Coronary artery (tissue), 2 donors: ENCODE results near the gene PPP4R2.

Source experiments
- DNase-seq: peaks from one replicate; pipeline ENCODE4 v3.0.0-alpha.2; 2017; ENCODE audit warnings: low spot score
- H3K27ac ChIP-seq, 2 donors: fragments of 200-600 bp; sonication (generic); one replicate each; pipeline ENCODE4 v1.5.1; 2016 to 2019
- H3K4me3 ChIP-seq: fragments of 200-600 bp; sonication (generic); 2 replicates; pipeline ENCODE4 v1.5.1; 2016; ENCODE audit warnings: mild to moderate bottlenecking, moderate library complexity
- TF ChIP-seq, protein P1 (sequence below): fragments of 200-600 bp; sonication (generic); IDR thresholded peaks from one replicate; pipeline ENCODE4 v1.5.1; 2019; ENCODE audit warnings: antibody characterized with exemption

PPP4R2 gene

GRCh38 chr3:73004316-73004715 lies 7.7 kb downstream of the PPP4R2 start:
- Histone ChIP-seq H3K27ac (no peak overlapping the region), H3K4me3 (no peak overlapping the region)
- no peak for DNase-seq
- TF ChIP-seq, protein P1, sequence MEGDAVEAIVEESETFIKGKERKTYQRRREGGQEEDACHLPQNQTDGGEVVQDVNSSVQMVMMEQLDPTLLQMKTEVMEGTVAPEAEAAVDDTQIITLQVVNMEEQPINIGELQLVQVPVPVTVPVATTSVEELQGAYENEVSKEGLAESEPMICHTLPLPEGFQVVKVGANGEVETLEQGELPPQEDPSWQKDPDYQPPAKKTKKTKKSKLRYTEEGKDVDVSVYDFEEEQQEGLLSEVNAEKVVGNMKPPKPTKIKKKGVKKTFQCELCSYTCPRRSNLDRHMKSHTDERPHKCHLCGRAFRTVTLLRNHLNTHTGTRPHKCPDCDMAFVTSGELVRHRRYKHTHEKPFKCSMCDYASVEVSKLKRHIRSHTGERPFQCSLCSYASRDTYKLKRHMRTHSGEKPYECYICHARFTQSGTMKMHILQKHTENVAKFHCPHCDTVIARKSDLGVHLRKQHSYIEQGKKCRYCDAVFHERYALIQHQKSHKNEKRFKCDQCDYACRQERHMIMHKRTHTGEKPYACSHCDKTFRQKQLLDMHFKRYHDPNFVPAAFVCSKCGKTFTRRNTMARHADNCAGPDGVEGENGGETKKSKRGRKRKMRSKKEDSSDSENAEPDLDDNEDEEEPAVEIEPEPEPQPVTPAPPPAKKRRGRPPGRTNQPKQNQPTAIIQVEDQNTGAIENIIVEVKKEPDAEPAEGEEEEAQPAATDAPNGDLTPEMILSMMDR: no peak

DNA sequence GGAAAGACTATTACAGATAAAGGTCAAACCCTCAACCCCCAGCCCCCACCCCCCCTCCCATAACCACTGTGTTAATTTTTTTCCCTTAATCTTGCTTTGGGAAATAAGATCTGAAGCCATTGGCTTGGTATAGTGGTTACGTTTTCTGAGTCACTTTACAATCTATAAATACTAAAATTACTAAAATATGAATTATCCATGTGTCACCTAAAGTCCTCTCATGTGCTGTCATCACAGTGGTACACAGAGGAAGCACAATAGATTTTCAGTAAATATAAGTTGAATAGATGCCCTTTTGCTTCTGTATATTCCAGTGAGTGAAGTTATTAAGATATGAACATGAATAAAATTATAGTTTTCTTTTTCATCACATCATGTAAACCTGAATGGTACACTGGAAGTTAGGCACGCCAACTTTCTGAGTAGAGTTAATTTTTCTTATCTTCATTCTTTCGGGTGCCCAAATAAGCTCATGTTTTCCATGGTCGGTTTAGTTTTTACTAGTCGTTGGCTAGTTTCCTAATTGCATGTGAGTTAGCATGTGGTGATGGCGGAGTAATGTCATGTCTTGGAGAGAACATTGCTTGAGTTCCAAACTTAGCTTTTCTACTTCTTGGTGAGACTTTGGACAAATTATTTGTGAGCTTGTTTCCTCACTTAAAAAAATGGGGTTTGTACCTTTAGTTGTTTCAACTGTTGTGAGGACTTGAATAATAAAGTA lies 11.5 kb downstream of the PPP4R2 start:
- H3K27ac ChIP-seq: peak overlapping the region in 1 of 2 donors; percentile 1
- TF ChIP-seq, protein P1: no peak
- H3K4me3 ChIP-seq: peak overlapping the region; percentile 27
- DNase-seq: no peak

DNA sequence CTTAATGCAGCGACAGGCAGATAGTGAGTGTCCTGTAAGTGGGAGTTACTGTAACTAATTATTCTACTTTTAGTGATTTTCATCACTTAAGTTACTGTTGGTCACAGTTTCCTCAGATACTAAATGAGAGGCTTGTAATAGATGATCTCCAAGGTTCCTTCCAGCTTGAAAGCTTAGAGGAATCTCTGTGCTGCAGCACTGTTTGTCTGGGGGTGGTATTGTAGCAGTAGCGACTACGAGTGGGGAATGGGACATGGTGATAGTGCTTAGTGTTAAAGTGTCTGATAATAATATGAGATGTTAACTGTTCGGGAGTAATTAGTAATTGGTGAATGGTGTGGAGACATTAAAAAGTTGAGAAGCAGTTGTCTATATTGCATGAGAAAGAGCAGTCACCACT lies 12.4 kb downstream of the PPP4R2 start:
- Histone ChIP-seq H3K27ac (no peak overlapping the region), H3K4me3 (peak overlapping the region; percentile 27)
- DNase-seq: no peak
- TF ChIP-seq, protein P1: no peak

DNA sequence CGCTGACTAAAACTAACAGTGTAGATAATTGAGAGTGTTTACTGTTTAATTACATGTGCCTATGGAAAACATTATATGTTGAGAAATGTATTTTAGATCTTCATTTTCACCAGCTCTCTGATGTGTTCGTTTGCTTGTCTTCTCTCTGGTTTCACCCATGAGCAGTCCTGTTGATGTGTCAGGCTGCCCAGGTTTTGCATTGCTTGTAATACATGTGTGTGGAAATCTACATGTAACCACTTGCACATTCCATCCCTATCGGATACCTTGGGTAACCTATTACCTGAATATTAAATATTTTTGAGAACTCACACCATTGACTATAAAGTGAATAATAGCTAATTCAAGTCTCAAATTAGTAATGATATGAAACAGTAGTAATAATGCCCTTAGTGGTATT lies 13.1 kb downstream of the PPP4R2 start:
- TF ChIP-seq, protein P1: no peak
- H3K27ac ChIP-seq: no peak overlapping the region

DNA sequence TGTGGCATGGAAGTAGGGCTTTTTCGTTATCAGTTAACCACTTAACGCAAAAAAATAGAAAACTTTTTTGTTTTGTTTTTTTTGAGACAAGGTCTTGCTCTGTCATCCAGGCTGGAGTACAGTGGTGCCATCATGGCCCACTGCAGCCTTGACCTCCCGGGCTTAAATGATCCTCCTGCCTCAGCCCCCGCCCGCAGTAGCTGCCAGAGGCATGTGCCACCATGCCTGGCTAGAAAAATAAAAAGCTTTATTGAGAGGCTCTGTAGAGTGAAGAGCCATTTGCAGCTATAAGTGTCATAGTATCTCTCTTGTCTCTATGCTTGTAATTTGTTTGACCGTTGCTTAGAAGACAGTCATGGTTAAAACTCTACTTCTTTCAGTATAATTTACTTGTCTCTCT lies 13.5 kb downstream of the PPP4R2 start:
- no peak overlapping the region for H3K27ac ChIP-seq
- H3K4me3 ChIP-seq: no peak overlapping the region
- no peak for DNase-seq
- TF ChIP-seq, protein P1: no peak

More for the DNA sequence above, 13.1 kb downstream of the PPP4R2 start:
- no peak for DNase-seq
- H3K4me3 ChIP-seq: no peak overlapping the region

DNA sequence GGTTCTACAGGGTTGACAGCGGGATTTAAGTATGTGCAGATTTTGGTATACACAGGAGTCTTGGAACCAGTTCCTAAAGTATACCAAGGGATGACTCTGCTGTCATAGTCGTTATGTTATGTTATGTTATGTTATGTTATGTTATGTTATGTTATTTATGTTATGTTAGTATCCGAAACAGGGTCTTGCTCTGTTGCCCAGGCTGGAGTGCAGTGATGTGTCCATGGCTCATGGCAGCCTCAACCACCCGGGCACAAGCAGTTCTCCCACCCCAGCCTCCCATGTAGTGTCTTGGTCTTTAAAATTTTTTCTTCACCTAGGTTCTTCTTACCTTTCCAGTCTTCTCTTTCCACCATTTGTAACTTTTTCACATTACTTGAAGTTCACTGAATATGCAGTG lies 21.7 kb downstream of the PPP4R2 start:
- H3K4me3 ChIP-seq: no peak overlapping the region
- no peak for DNase-seq
- no peak overlapping the region for H3K27ac ChIP-seq
- TF ChIP-seq, protein P1: no peak

DNA sequence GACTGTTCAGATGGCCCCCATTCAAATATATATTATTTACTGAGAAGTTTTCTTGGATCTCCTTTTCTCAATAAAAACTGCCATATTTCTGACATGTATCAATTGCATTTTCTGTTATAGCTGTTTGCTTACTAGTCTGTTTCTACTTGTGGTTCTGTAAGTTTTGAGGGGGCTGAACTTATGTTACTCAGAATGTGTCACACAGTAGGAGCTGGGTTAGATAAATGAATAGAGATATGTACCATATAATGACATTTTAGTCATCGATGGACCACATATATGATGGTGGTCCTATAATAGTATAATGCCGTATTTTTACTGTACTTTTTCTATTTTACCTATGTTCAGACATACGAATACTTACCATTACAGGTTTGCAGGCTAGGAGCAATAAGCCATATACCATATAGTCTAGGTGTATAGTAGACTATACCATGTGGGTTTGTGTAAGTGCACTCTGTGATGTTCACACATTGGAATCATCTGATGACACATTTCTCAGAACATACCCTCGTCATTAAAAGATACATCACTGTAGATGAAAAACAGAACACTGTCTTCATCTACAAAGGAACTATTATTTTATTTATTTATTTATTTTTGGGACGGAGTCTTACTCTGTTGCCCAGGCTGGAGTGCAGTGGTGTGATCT lies 22.3 kb downstream of the PPP4R2 start:
- DNase-seq: no peak
- Histone ChIP-seq H3K27ac (no peak overlapping the region), H3K4me3 (no peak overlapping the region)
- TF ChIP-seq, protein P1: no peak
